Measurements from ENCODE around the gene PRSS2. TPM values are rescaled to one million over a fixed set of nuclear protein-coding genes. Genes with fewer than 3 reads are reported as not detected.

PRSS2 gene
- total RNA-seq, result not detected

GRCh38 chr7:142770661-142771352, at the start of gene PRSS2:
Gene PRSS2 (plus strand): TSS chr7:142770970. CDS start chr7:142770983, 13 bp downstream.
- no peak for DNase-seq
- in situ Hi-C loops (cut with MboI; ENCODE audit: low pct_ligation_motif_present in 1 of 4, low pct_unique_long_range_greater_than_20kb in 1 of 4, low sequenced_read_pairs in 3 of 4), result loop anchor here in 2 of 4 donors (10.0 kb wide), 2 partner anchors 136 to 146 kb away; no protein-coding TSS in a partner anchor
- Histone ChIP-seq H3K9me3 (no peaks in the 10 kb centered on the region), H3K27me3 (no peaks in the 10 kb centered on the region), H3K27ac (no peak within 1 kb of the TSS), H3K36me3 (no peaks in the 10 kb centered on the region), H3K4me3 (no peak within 1 kb of the TSS), H3K4me1 (no peaks in the 10 kb centered on the region)
- no peak for TF ChIP-seq POLR2A (IDR thresholded peaks at IDR 0.05)
- TF ChIP-seq, protein P1, sequence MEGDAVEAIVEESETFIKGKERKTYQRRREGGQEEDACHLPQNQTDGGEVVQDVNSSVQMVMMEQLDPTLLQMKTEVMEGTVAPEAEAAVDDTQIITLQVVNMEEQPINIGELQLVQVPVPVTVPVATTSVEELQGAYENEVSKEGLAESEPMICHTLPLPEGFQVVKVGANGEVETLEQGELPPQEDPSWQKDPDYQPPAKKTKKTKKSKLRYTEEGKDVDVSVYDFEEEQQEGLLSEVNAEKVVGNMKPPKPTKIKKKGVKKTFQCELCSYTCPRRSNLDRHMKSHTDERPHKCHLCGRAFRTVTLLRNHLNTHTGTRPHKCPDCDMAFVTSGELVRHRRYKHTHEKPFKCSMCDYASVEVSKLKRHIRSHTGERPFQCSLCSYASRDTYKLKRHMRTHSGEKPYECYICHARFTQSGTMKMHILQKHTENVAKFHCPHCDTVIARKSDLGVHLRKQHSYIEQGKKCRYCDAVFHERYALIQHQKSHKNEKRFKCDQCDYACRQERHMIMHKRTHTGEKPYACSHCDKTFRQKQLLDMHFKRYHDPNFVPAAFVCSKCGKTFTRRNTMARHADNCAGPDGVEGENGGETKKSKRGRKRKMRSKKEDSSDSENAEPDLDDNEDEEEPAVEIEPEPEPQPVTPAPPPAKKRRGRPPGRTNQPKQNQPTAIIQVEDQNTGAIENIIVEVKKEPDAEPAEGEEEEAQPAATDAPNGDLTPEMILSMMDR (IDR thresholded peaks at IDR 0.05), result no peak
- TF ChIP-seq EP300 (IDR thresholded peaks at IDR 0.05; ENCODE audit: low read depth), result no peak
- TF ChIP-seq POLR2AphosphoS5 (IDR thresholded peaks at IDR 0.05), result no peak
- WGBS, 2 donors (ENCODE audit: low coverage in 1 of 2), result 72 to 78% methylated on average over 6 to 7 of the region's 7 CpGs
- intact Hi-C loops (cut with DNase I; ENCODE audit: low total_unique reads), result no loop called here

DNA sequence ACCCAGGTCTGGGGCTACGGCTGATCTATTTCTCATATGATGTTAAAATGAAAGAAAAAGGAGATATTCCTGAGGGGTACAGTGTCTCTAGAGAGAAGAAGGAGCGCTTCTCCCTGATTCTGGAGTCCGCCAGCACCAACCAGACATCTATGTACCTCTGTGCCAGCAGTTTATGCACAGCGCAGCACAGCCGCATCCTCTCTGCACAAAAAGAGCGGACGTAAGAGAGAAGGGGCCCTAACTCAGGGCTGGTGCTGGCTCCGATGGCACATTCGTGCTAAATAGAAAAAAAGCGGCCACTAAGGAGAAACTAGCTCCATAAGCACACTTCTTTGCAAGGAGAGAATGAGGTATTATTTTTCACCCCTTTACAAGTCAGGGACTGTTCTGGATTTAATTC, 49.8 kb upstream of the PRSS2 start:
- Histone ChIP-seq H3K4me1 (no peaks in the 10 kb centered on the region), H3K9me3 (no peaks in the 10 kb centered on the region), H3K27me3 (no peaks in the 10 kb centered on the region), H3K36me3 (no peaks in the 10 kb centered on the region), H3K27ac (no peak overlapping the region), H3K4me3 (no peak overlapping the region)
- DNase-seq, result no peak
- WGBS, 2 donors (ENCODE audit: low coverage in 1 of 2), result 80 to 86% methylated on average over 1 to 10 of the region's 10 CpGs
- TF ChIP-seq, protein P1 (IDR thresholded peaks at IDR 0.05), result no peak
- TF ChIP-seq EP300 (IDR thresholded peaks at IDR 0.05; ENCODE audit: low read depth) (no peak), POLR2AphosphoS5 (IDR thresholded peaks at IDR 0.05) (no peak), POLR2A (IDR thresholded peaks at IDR 0.05) (no peak)
- in situ Hi-C loops (cut with MboI; ENCODE audit: low pct_ligation_motif_present in 1 of 4, low pct_unique_long_range_greater_than_20kb in 1 of 4, low sequenced_read_pairs in 3 of 4), result no loop called here
- intact Hi-C loops (cut with DNase I; ENCODE audit: low total_unique reads), result no loop called here

DNA sequence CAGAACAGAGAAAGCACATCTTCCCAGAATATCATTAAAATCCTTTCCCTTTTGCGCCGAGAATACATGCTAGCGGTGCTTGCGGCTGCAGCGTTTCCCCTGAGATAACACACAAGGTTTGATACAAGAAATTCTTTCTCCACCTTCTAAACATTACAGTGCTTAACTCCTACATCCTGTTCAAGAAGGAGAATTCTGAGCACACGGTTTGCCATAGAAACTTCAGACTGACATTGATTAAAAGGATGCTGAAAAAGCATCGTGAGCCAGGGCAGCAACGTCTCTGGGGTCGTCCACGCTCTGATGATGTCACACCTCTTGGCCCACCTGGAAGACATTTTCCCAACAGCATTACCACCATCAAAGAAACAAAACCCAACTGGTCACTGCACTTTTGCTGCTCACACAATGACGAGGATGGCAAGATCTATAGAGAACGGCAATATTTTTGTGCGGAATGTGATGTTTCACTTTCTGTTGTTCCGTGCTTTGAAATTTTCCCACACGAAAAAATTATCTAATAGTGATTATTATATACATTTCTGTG, 48.4 kb upstream of the PRSS2 start:
- H3K36me3 ChIP-seq, result no peaks in the 10 kb centered on the region
- H3K9me3 ChIP-seq, result no peaks in the 10 kb centered on the region
- intact Hi-C loops (cut with DNase I; ENCODE audit: low total_unique reads), result no loop called here
- no peak for DNase-seq
- in situ Hi-C loops (cut with MboI; ENCODE audit: low pct_ligation_motif_present in 1 of 4, low pct_unique_long_range_greater_than_20kb in 1 of 4, low sequenced_read_pairs in 3 of 4), result no loop called here
- no peak overlapping the region for H3K4me3 ChIP-seq
- TF ChIP-seq EP300 (IDR thresholded peaks at IDR 0.05; ENCODE audit: low read depth) (no peak), POLR2AphosphoS5 (IDR thresholded peaks at IDR 0.05) (no peak), POLR2A (IDR thresholded peaks at IDR 0.05) (no peak)
- TF ChIP-seq, protein P1 (IDR thresholded peaks at IDR 0.05), result no peak
- no peaks in the 10 kb centered on the region for H3K4me1 ChIP-seq
- H3K27ac ChIP-seq, result no peak overlapping the region
- WGBS, 2 donors (ENCODE audit: low coverage in 1 of 2), result 68 to 81% methylated on average over 14 to 15 of the region's 15 CpGs
- H3K27me3 ChIP-seq, result no peaks in the 10 kb centered on the region

DNA sequence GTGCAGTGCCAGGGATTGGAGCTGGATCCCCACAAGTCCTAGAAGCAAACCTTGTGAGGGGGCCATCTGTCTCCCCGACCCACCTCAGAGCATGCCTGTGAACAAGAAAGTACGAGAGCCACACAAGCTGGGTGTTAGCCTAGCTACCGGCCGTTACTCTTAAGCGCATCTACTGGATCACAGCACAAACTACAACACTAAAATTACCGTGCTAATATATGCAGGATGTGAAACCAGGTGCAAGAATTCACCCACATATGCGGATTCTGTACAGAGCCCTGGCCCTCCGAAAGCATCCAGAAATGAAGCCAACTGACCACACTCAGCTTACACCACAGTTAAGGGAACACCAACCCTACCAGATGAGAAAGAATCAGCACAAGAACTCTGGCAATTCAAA, 37.5 kb upstream of the PRSS2 start:
- Histone ChIP-seq H3K27ac (no peak overlapping the region), H3K27me3 (no peaks in the 10 kb centered on the region), H3K9me3 (no peaks in the 10 kb centered on the region), H3K4me1 (no peaks in the 10 kb centered on the region), H3K4me3 (no peak overlapping the region), H3K36me3 (no peaks in the 10 kb centered on the region)
- TF ChIP-seq, protein P1 (IDR thresholded peaks at IDR 0.05), result no peak
- TF ChIP-seq POLR2AphosphoS5 (IDR thresholded peaks at IDR 0.05) (no peak), EP300 (IDR thresholded peaks at IDR 0.05; ENCODE audit: low read depth) (no peak)
- no peak for DNase-seq
- 78% methylated on average over 8 of the region's 8 CpGs; no CpG with 5 or more reads in 1 of the 2 donors for WGBS, 2 donors (ENCODE audit: low coverage in 1 of 2)
- intact Hi-C loops (cut with DNase I; ENCODE audit: low total_unique reads), result no loop called here
- in situ Hi-C loops (cut with MboI; ENCODE audit: low pct_ligation_motif_present in 1 of 4, low pct_unique_long_range_greater_than_20kb in 1 of 4, low sequenced_read_pairs in 3 of 4), result no loop called here

Measured in transverse colon (tissue), 4 donors.